Subcutaneous adipose tissue (tissue), 4 donors: ENCODE data around the gene ULBP1. TPM values are rescaled to one million over a fixed set of nuclear protein-coding genes. Genes with fewer than 3 reads are reported as not detected.

Experiments used
- total RNA-seq, 4 donors: library from RNA; depleted of rRNA; stranded (reverse); fragments of >200 nt; gene quantifications; one replicate each; pipeline ENCODE4 v1.1.0, GENCODE V29; 2016
- TF ChIP-seq, protein P1 (sequence below): fragments of 450-650 bp; IDR thresholded peaks from one replicate; pipeline ENCODE4 v1.5.1; 2016; ENCODE audit warnings: low read depth, mild to moderate bottlenecking, control low read depth, antibody characterized with exemption, moderate library complexity

The ULBP1 gene
- total RNA-seq, 4 donors from 2014 or later: 0.34 TPM; not detected in 3

DNA sequence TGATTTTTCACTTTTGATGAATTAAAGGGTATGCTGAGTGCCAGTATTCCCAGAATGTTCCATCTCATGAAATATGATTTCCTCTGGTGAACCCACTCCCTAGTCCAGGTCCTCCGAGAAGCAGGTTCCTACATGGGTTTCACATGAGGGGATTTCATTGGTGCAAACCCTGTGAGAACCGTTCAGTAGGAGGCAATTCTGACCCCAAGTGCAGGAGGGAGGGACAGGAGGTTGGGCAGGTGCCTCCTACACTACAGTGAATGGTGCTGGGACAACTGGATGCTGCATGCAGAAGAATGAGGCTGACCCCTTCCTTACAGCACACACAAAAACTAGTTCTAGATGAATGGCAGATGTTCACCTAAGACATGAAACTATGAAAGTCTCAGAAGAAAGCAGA, 27.0 kb upstream of the ULBP1 start:
- TF ChIP-seq, protein P1, sequence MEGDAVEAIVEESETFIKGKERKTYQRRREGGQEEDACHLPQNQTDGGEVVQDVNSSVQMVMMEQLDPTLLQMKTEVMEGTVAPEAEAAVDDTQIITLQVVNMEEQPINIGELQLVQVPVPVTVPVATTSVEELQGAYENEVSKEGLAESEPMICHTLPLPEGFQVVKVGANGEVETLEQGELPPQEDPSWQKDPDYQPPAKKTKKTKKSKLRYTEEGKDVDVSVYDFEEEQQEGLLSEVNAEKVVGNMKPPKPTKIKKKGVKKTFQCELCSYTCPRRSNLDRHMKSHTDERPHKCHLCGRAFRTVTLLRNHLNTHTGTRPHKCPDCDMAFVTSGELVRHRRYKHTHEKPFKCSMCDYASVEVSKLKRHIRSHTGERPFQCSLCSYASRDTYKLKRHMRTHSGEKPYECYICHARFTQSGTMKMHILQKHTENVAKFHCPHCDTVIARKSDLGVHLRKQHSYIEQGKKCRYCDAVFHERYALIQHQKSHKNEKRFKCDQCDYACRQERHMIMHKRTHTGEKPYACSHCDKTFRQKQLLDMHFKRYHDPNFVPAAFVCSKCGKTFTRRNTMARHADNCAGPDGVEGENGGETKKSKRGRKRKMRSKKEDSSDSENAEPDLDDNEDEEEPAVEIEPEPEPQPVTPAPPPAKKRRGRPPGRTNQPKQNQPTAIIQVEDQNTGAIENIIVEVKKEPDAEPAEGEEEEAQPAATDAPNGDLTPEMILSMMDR: no peak

DNA sequence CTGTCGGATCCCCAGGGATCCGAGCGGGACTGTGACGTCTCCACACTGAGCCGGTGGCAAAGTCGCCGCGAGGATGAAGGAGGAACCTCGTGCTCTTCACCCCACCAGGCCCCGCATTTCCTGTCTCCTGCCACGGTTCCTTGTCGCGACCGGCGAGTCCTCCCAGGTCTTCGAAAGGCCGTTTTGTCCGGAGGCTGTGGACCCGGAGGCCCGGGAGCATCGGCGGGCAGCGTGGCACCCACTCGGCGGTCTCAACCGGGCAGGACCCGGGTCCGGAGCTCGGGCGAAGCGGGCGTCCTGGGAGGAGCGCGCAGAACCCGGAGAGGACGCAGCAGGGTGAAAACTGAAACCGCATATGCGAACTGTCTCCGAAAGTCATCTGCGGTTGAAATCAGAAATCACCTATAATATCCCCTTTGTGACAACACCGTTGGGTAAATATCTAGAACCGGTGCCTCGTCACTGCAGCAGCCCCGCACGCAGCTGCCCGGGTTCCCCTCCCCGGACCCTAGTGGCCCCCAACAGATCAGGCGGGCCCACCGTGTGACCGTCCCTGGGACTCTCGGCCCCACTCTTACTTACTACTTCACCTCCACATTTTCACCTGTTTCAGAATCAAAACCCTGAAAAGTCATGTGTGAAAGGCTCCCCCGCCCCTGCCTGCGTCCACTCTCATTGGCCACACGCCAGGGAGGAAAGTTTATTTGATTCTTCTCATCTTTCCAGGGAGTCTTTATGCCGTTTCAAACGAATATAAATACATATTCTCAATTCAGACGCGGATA, 25.0 kb upstream of the ULBP1 start:
- TF ChIP-seq, protein P1: no peak

DNA sequence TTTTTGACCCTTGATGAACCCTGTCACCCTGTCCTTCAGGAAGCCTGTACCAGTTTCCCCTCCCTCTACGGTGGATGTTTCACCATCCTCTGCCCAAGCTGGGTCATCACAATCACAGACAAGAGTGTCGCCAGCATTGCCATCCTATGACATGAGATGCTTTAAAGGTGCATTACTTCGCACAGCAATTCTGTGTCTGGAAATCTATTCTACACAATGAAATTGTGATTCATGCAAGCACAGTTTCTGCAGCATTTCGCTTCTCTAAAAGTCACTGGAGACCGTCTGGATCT, 24.4 kb upstream of the ULBP1 start:
- TF ChIP-seq, protein P1: no peak

DNA sequence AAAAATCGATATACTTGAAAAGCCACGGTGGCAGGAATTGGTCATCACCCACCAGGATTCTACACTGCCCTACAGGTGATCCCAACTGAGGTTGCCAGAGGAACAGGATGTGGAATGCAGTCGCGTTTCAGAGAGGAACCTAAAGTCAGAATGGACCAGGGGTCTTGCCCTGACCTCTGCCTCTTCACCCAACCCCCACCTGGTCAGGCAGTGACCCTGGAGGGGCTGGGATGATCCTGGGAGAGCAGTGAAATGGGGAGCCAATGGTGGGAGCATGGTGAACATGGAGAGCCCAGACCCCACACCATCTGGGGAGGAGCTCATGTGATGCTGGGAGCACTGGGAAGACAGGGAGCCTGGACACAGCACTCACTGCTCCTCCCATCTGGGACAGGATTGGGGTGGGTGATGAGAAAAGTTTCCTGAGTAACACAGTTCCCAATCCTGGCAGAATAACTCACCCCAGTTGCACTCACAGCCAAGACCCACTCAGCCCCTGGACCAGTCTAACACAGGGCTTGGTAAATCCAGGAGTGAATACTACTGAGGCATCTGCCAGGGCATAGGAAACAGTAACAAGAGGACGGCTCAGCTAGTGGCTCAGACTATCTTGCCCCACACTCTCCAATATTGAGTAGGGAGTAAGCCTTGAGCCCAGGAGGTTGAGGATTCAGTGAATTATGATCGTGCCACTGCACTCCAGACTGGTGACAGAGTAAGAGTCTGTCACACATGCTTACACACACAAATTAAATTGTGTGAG, 23.7 kb upstream of the ULBP1 start:
- TF ChIP-seq, protein P1: no peak

DNA sequence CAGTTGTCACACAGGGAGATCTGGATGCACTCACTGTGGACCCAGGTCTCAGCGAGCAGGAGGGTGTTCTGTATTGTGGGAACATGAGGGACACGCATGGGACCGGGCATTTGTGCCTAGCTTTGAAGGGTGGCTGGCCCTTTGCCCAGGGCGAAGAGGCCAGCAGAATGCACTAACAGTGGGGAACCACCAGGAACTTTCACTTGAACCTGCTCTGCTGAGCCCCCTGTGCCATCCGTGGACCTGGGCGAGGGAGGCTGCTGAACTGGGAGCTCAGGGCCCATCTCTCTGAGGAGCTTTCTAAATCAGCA, 23.1 kb upstream of the ULBP1 start:
- TF ChIP-seq, protein P1: no peak

DNA sequence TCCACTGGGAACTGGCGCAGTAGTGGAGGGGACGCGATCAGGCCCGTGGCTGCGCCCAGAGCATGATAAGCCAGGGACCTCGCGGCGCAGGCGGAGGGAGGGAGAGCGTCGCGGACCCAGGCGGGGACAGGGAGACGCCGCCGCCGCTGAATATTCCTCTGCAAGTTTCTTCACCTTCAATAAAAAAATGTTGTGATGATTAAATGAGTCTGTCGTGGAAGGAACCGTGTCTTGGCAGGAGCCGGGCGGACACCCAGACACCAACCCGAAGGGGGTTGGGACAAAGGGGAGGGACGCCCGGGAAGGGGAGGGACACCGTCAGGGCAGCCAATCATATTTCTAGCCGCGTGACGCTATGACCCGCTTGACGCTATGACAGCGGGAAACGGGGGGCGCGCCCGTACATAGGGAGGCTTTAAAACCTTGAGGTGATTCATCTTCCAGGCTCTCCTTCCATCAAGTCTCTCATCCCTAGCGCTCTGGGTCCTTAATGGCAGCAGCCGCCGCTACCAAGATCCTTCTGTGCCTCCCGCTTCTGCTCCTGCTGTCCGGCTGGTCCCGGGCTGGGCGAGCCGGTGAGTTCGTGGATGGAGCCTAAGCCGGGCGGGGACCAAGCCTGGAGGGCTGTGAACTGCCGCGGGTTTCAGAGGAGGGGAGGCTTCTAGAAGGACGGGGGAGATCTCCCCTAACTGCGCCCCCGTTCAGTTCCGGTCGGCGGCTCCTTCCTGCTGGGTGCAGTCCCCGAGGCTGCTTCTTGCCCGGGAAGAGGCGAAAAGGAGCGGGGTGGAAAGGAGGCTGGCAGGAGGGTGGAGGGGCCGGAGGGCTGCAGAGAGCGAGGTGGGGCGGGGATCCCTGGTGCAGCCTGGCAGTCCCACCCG, 21.9 kb upstream of the ULBP1 start, which contains the start of gene ULBP2:
TSS of gene ULBP2 (plus strand) at position 432 of the 878 bp plus-strand sequence. CDS start at position 491, 59 bp downstream.
- TF ChIP-seq, protein P1: no peak

DNA sequence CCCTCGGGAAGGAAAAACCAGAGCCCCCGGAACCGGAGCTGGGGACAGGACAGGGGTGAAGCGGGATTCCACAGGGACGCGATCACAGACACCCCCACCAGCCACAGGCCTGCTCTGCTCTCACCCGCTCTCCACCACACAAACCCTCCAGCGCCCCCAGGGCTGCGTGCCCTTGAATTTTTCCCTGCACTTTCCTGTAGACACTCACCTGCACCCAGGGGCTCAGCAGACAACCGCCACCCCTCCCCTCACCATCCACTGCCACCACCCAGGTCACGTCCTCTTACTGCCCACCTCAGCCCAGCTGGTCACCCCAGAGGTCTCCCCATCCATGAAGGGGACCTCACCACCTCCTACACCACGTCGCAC, 21.3 kb upstream of the ULBP1 start:
- TF ChIP-seq, protein P1: no peak
